Common myeloid progenitor, CD34-positive (primary cell): Measurements from ENCODE around the gene CFAP45.

ENCODE experiments used
- CTCF ChIA-PET: fragments of 350-600 bp; sonication (Branson Sonifier 250); formaldehyde crosslinking; loops from one replicate; lab custom pipeline; 2021; ENCODE audit warnings: antibody characterized with exemption; lab: Charles Lee
- POLR2A ChIA-PET: fragments of 350-600 bp; sonication (Branson Sonifier 250); formaldehyde crosslinking; loops from one replicate; lab custom pipeline; 2021; ENCODE audit warnings: antibody characterized with exemption; lab: Charles Lee
- DNase-seq, 3 donors: peaks; one replicate each; pipeline versions ENCODE4 v3.0.0 to v3.0.0-alpha.2; 2013
- H3K27ac ChIP-seq, 2 experiments: 1 replicate in 1 of 2; 2 replicates in 1 of 2; pipeline ENCODE4 v1.7.0; 2013; ENCODE audit warnings: inconsistent platforms in 2 of 2, low read length in 2 of 2, mild to moderate bottlenecking in 2 of 2, low read depth in 1 of 2, moderate library complexity in 1 of 2; ENCODE audit not compliant: severe bottlenecking in 2 of 2, insufficient read depth in 1 of 2, poor library complexity in 1 of 2
- H3K27me3 ChIP-seq, 5 experiments: replicated peaks in 2 of 5; 1 replicate in 3 of 5; 2 replicates in 2 of 5; pipeline versions ENCODE4 v1.6.1 to v1.7.0; 2013; ENCODE audit warnings: low read length in 4 of 5, mild to moderate bottlenecking in 2 of 5, moderate library complexity in 2 of 5, inconsistent platforms in 1 of 5; ENCODE audit not compliant: insufficient read depth in 5 of 5, control insufficient read depth in 4 of 5
- H3K36me3 ChIP-seq, 4 experiments: 1 replicate in 2 of 4; 2 replicates in 2 of 4; pipeline versions ENCODE4 v1.6.1 to v1.7.0; 2013; ENCODE audit warnings: low read length in 3 of 4, control low read depth in 1 of 4, mild to moderate bottlenecking in 1 of 4; ENCODE audit not compliant: control insufficient read depth in 4 of 4, insufficient read depth in 4 of 4
- H3K4me1 ChIP-seq, 4 experiments: 1 replicate in 3 of 4; 2 replicates in 1 of 4; pipeline versions ENCODE4 v1.6.1 to v1.7.1; 2013; ENCODE audit warnings: low read length in 3 of 4, mild to moderate bottlenecking in 3 of 4, control low read depth in 1 of 4, inconsistent platforms in 1 of 4, moderate library complexity in 1 of 4; ENCODE audit not compliant: control insufficient read depth in 4 of 4, insufficient read depth in 4 of 4; ENCODE audit errors: control extremely low read depth in 1 of 4
- H3K4me3 ChIP-seq, 7 experiments: 1 replicate in 4 of 7; 2 replicates in 3 of 7; pipeline versions ENCODE4 v1.5.1 to v1.7.0; 2013; ENCODE audit warnings: mild to moderate bottlenecking in 7 of 7, low read length in 6 of 7, moderate library complexity in 6 of 7, inconsistent platforms in 2 of 7, low read depth in 2 of 7, control low read depth in 1 of 7; ENCODE audit not compliant: insufficient read depth in 4 of 7, control insufficient read depth in 1 of 7; ENCODE audit errors: extremely low read depth in 1 of 7
- H3K9me3 ChIP-seq, 5 experiments: 1 replicate in 4 of 5; 2 replicates in 1 of 5; pipeline versions ENCODE4 v1.6.1 to v1.7.1; 2013; ENCODE audit warnings: low read length in 4 of 5, mild to moderate bottlenecking in 2 of 5, inconsistent platforms in 1 of 5, low read depth in 1 of 5, moderate library complexity in 1 of 5; ENCODE audit not compliant: control insufficient read depth in 4 of 5, insufficient read depth in 2 of 5; ENCODE audit errors: control extremely low read depth in 1 of 5
- WGBS: methylation state at CpG from one replicate; pipeline ENCODE4 v1.1.5; 2013; ENCODE audit not compliant: insufficient coverage; 5-methylcytosine and 5-hydroxymethylcytosine counted together

CFAP45 gene

DNA sequence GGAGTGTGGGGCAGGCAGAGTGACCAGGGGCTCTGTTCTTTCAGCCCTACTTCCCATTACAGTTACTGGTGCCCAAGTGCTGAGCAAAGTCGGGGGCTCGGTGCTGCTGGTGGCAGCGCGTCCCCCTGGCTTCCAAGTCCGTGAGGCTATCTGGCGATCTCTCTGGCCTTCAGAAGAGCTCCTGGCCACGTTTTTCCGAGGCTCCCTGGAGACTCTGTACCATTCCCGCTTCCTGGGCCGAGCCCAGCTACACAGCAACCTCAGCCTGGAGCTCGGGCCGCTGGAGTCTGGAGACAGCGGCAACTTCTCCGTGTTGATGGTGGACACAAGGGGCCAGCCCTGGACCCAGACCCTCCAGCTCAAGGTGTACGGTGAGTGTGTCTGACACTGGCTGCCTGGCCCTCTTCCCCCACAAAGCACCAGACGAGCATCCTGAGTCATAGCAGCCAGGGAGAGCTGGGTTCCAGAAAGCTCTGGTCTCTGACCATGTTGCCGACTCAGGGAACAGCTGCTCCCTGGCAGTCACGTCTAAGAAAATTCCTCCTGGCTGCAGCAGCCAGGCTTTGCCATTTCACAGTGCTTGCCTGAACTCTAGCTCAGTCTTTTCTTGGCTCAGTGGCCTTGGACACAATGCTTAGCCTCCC lies 70.0 kb downstream of the CFAP45 start:
- 98% methylated on average over 17 of the region's 18 CpGs for WGBS
- Histone ChIP-seq H3K27me3 (no peaks in the 10 kb centered on the region), H3K4me1 (peaks cover 4 to 23% (median 18%) of the 10 kb centered on the region in 4 experiments), H3K4me3 (no peak overlapping the region), H3K27ac (no peak overlapping the region), H3K9me3 (no peaks in the 10 kb centered on the region), H3K36me3 (no peaks in the 10 kb centered on the region)
- CTCF ChIA-PET: interaction anchor here (0.7 to 11.9 kb wide), 17 partner anchors 10 to 186 kb away, joined by 3 to 111 read pairs (median 4); partner anchors contain the start of gene FCRL6
- DNase-seq: no peak
- POLR2A ChIA-PET: interaction anchor here (1.1 kb wide), 1 partner anchor 63 kb away, joined by 3 read pairs; no protein-coding TSS in a partner anchor

DNA sequence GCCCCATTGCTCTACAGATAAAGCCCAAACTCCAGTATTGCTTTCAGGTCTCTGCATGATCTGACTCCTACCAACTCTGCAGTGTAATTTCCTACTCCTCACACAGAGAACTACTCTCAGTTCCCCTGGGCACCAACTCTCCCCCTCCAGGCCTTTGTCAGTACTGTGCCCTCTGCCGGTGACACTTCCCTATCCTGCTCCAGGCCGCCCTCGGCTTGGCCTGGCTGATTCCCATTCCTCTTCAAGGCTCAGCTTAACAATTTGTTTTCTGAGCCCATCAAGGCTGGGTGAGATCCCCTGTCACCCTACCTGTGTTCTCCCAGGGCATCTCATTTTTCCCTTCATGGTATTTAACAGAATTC lies 70.7 kb downstream of the CFAP45 start:
- Histone ChIP-seq H3K4me3 (no peak overlapping the region), H3K27ac (no peak overlapping the region), H3K27me3 (peaks cover 0 to 1% (median 0%) of the 10 kb centered on the region in 5 experiments), H3K4me1 (peaks cover 4 to 23% (median 18%) of the 10 kb centered on the region in 4 experiments), H3K9me3 (no peaks in the 10 kb centered on the region), H3K36me3 (no peaks in the 10 kb centered on the region)
- DNase-seq: peak; percentile 68 to 81 (median 81)
- ChIA-PET POLR2A (no interaction called here), CTCF (interaction anchor here (0.7 to 11.9 kb wide), 18 partner anchors 9 to 187 kb away, joined by 3 to 111 read pairs (median 4); partner anchors contain the start of gene FCRL6)
- 18% methylated on average over 3 of the region's 3 CpGs for WGBS

DNA sequence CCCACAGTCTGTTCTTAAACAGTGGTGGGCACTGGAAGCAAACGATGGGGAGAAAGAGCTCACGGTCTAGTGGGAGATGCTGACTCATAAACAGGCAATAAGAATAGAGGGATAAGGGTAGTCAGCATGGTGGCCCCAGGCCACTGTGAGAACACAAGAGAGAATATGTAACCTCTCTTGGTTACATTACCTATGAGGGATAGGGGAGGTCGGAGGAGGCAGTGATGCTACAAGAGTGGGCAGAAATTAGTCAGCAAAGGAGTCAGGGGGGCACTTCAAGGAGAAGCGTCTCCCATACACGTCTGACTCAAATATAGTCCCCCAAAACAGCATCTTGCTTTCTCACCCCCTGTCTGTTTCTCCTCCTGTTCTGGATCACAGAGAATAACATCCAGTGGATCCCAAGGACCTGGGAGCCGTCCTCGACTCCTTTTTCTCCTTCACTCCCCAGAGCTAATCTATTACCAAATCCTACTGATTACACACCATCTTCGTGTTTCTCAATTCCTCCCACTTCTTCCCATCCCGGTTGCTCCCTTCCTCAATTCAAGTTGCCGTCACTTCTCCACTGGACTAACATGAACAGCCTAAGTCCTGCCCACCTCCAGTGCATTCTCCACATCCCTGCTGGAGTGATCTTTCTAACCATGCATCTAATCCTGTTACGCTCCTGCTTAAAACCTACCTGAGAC lies 71.2 kb downstream of the CFAP45 start:
- peaks cover 0 to 3% (median 0%) of the 10 kb centered on the region in 5 experiments for H3K27me3 ChIP-seq
- H3K36me3 ChIP-seq: no peaks in the 10 kb centered on the region
- ChIA-PET CTCF (interaction anchor here (1.2 to 11.9 kb wide), 12 partner anchors 9 to 178 kb away, joined by 3 to 111 read pairs (median 8); partner anchors contain the start of gene FCRL6), POLR2A (no interaction called here)
- H3K4me3 ChIP-seq: no peak overlapping the region
- no peak for DNase-seq
- H3K27ac ChIP-seq: no peak overlapping the region
- WGBS: 87% methylated on average over 11 of the region's 11 CpGs
- H3K9me3 ChIP-seq: no peaks in the 10 kb centered on the region
- peaks cover 4 to 23% (median 18%) of the 10 kb centered on the region in 4 experiments for H3K4me1 ChIP-seq

DNA sequence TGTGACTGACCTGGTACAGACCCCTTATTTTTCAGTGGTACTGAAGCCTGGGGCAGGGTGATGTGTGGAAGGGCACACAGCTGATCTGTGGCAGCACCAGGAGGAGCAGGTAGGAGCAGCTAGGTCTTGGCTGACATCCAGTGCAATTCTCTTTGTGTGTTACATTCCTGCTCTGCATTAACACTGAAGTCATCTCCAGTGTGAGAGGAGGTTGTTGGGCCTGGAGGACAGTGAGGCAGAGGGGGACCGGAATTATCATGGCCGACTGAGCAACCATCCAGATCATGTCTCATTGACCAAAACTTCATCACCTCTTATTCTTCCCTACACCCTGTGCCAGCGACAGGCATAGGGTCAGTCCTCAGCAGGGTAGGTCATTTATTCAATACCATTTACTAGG lies 71.8 kb downstream of the CFAP45 start:
- Histone ChIP-seq H3K27ac (no peak overlapping the region), H3K27me3 (peaks cover 0 to 3% (median 0%) of the 10 kb centered on the region in 5 experiments), H3K4me3 (no peak overlapping the region), H3K9me3 (no peaks in the 10 kb centered on the region), H3K4me1 (peaks cover 4 to 23% (median 18%) of the 10 kb centered on the region in 4 experiments), H3K36me3 (no peaks in the 10 kb centered on the region)
- CTCF ChIA-PET: interaction anchor here (1.2 to 11.9 kb wide), 10 partner anchors 8 to 179 kb away, joined by 3 to 111 read pairs (median 6); partner anchors contain the start of gene FCRL6
- POLR2A ChIA-PET: no interaction called here
- no peak for DNase-seq
- no CpG with 5 or more reads among the region's 3 CpGs for WGBS

DNA sequence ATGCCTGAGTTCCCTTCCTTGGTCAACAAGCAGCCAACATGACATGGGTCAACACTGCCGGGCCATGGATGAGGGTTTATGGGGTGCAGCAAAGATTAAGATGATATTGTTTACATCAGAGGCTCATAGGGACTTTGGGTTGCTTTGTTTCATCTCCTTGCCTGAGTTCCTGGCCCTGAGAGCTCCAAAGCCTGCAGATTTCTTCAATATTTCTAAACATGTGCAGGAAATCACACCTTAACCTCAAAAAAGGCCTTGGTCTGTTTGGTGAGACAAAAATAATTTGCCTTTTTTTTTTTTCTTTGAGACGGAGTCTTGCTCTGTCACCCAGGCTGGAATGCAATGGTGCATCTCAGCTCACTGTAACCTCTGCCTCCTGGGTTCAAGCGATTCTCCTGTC lies 72.4 kb downstream of the CFAP45 start:
- CTCF ChIA-PET: interaction anchor here (0.6 to 11.9 kb wide), 8 partner anchors 22 to 69 kb away, joined by 3 to 111 read pairs (median 6); partner anchors contain the start of gene FCRL6
- H3K27ac ChIP-seq: no peak overlapping the region
- peaks cover 4 to 23% (median 18%) of the 10 kb centered on the region in 4 experiments for H3K4me1 ChIP-seq
- 92% methylated on average over 2 of the region's 3 CpGs for WGBS
- POLR2A ChIA-PET: no interaction called here
- peaks cover 0 to 5% (median 0%) of the 10 kb centered on the region in 5 experiments for H3K27me3 ChIP-seq
- DNase-seq: no peak
- H3K36me3 ChIP-seq: no peaks in the 10 kb centered on the region
- H3K4me3 ChIP-seq: no peak overlapping the region
- no peaks in the 10 kb centered on the region for H3K9me3 ChIP-seq

DNA sequence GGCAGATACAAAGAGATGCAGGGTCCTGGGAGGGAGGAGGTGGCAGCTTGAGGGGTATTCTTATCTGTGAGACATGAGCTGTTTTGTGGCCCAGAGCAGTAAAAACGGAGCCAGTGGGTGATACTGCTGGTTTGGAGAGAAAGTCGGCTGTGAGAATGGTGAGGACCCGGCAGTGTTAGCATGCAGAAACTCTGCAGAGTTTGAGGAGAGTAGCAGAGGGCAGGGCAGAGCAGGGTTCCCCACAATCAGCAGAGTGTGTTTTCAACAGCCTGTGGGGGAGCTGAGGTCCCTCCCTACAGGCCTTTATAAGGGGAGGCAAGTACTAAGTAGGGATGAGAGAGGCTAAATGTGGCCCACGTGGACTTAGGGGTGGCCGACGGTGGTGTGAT lies 72.9 kb downstream of the CFAP45 start:
- H3K27ac ChIP-seq: no peak overlapping the region
- ChIA-PET CTCF (interaction anchor here (0.6 to 11.9 kb wide), 9 partner anchors 22 to 104 kb away, joined by 3 to 111 read pairs (median 5); partner anchors contain the start of gene FCRL6), POLR2A (interaction anchor here (0.6 kb wide), 1 partner anchor 10 kb away, joined by 3 read pairs; no protein-coding TSS in a partner anchor)
- peaks cover 4 to 23% (median 18%) of the 10 kb centered on the region in 4 experiments for H3K4me1 ChIP-seq
- H3K36me3 ChIP-seq: no peaks in the 10 kb centered on the region
- H3K4me3 ChIP-seq: no peak overlapping the region
- no peaks in the 10 kb centered on the region for H3K9me3 ChIP-seq
- peaks cover 0 to 5% (median 0%) of the 10 kb centered on the region in 5 experiments for H3K27me3 ChIP-seq
- DNase-seq: no peak
- 94% methylated on average over 4 of the region's 6 CpGs for WGBS
